Measurements from ENCODE around the gene CFAP65. TPM values are rescaled to one million over a fixed set of nuclear protein-coding genes. Genes with fewer than 3 reads are reported as not detected.

The CFAP65 gene
- total and polyA plus RNA-seq, 2 of the 13 experiments (the other 11 are each of a cell fraction or from before 2014, with no cell fraction given) = 0.05 TPM; not detected in 1

GRCh38 chr2:219071131-219071816 is 30.0 kb upstream of the CFAP65 start:
- Histone ChIP-seq H3K9me3 (ENCODE audit: low read length) (no peaks in the 10 kb centered on the region), H3K36me3 (replicated peaks in 1 of 2; ENCODE audit: control insufficient read depth in 1 of 2, insufficient read depth in 2 of 2, low read length in 2 of 2) (peaks cover 6 to 13% of the 10 kb centered on the region in 2 experiments), H3K4me3 (replicated peaks in 1 of 3; ENCODE audit: insufficient read depth in 1 of 3, low read depth in 2 of 3, low read length in 3 of 3) (peak overlapping the region in 2 of 3 experiments; percentile 2 to 20; a peak in 3 of 6 replicates), H3K4me2 (ENCODE audit: low read depth, low read length) (peak overlapping the region; percentile 57), H3K27ac (ENCODE audit: extremely low read length, insufficient read depth, low read length) (no peak overlapping the region), H3K79me2 (ENCODE audit: insufficient read depth, low read length) (no peaks in the 10 kb centered on the region), H4K20me1 (ENCODE audit: insufficient read depth, low read length) (peaks cover 4% of the 10 kb centered on the region; the same call in 1 of the 2 replicates), H3K27me3 (ENCODE audit: control insufficient read depth in 1 of 2, insufficient read depth in 2 of 2, low read length in 2 of 2) (peaks cover 0 to 4% of the 10 kb centered on the region in 2 experiments; a peak in 1 of 5 replicates), H3K9ac (ENCODE audit: insufficient read depth, low read depth, low read length) (no peak overlapping the region), H2AFZ (ENCODE audit: low read length) (no peak overlapping the region), H3K4me1 (ENCODE audit: insufficient read depth, low read length) (peaks cover 49% of the 10 kb centered on the region)
- FAIRE-seq = peak; percentile 92
- ATAC-seq = peak; percentile 92
- under 1% methylated on average over 6 of the region's 6 CpGs for WGBS (ENCODE audit: low lambda C conversion rate)
- in situ Hi-C loops (cut with HindIII; ENCODE audit: extremely low pct_ligation_motif_present, low pct_unique_long_range_greater_than_20kb) (no loop called here), intact Hi-C loops (cut with micrococcal nuclease; ENCODE audit: unreplicated experiment) (loop anchor here (1.0 kb wide), 3 partner anchors 10 to 84 kb away; no protein-coding TSS in a partner anchor)
- DNase-seq (ENCODE audit: low spot score) = peak; percentile 91
- CTCF ChIA-PET (ENCODE audit: low intra/inter-chr PET ratio, low total read pairs) = interaction anchor here (2.5 to 4.1 kb wide), 2 partner anchors 33 to 47 kb away, joined by 19 to 43 read pairs; no protein-coding TSS in a partner anchor
- POLR2A ChIA-PET = interaction anchor here (0.8 to 4.7 kb wide), 14 partner anchors 10 to 178 kb away, joined by 3 to 45 read pairs (median 4); partner anchors contain the start of genes CNPPD1, GLB1L, IHH and STK16
- BruUV-seq (replicated peaks) = no TSS peak
- TF ChIP-seq ZNF367 (CRISPR knock-in tag; IDR thresholded peaks at IDR 0.05; ENCODE audit: borderline replicate concordance) (no peak), NR0B2 (CRISPR knock-in tag; IDR thresholded peaks at IDR 0.05) (no peak), ZFYVE20 (CRISPR knock-in tag; IDR thresholded peaks at IDR 0.05; ENCODE audit: borderline replicate concordance, low read depth) (no peak), RERE (CRISPR knock-in tag; IDR thresholded peaks at IDR 0.05; ENCODE audit: low read depth) (peak; percentile 95), ZNF263 (CRISPR knock-in tag; IDR thresholded peaks at IDR 0.05) (peak; percentile 77; the same call in 1 of the 2 replicates), ZNF790 (CRISPR knock-in tag; IDR thresholded peaks at IDR 0.05; ENCODE audit: borderline replicate concordance) (no peak), ZNF710 (CRISPR knock-in tag; IDR thresholded peaks at IDR 0.05; ENCODE audit: borderline replicate concordance) (peak; percentile 80; the same call in 1 of the 2 replicates), CCDC6 (CRISPR knock-in tag; IDR thresholded peaks at IDR 0.05) (peak; percentile 74; the same call in 1 of the 2 replicates), ZFAT (CRISPR knock-in tag; conservative IDR thresholded peaks at IDR 0.05) (no peak), KDM5B (CRISPR knock-in tag; IDR thresholded peaks at IDR 0.05; ENCODE audit: borderline replicate concordance) (0 out of 2 replicates have a peak, but pooled peaks have one; percentile 44), TBP (CRISPR knock-in tag; IDR thresholded peaks at IDR 0.05) (no peak), ZNF660 (CRISPR knock-in tag; IDR thresholded peaks at IDR 0.05; ENCODE audit: borderline replicate concordance, low read depth) (no peak), PRMT3 (CRISPR knock-in tag; IDR thresholded peaks at IDR 0.05; ENCODE audit: borderline replicate concordance, low read depth) (no peak)

All from HepG2 (cell line).